SK-N-SH treated with all-trans-retinoic acid at 6 μM for 48 hours (cell line): Measurements from ENCODE around the gene SCAMP5.

Source experiments
- ARNTL ChIP-seq: fragments of 450-650 bp; formaldehyde crosslinking; IDR thresholded peaks from 2 replicates; pipeline ENCODE4 v1.5.0; 2020; ENCODE audit warnings: low read depth, mild to moderate bottlenecking, moderate library complexity, borderline replicate concordance
- ESRRG ChIP-seq: fragments of 250-450 bp; sonication (Bioruptor Pico); IDR thresholded peaks from 2 replicates; pipeline ENCODE4 v1.6.1; 2021; ENCODE audit warnings: mild to moderate bottlenecking
- GLIS3 ChIP-seq: fragments of 250-450 bp; sonication (Bioruptor Pico); IDR thresholded peaks from 2 replicates; pipeline ENCODE4 v1.5.0; 2020; ENCODE audit warnings: mild to moderate bottlenecking, moderate library complexity
- ISL1 ChIP-seq: fragments of 250-450 bp; sonication (Bioruptor Pico); IDR thresholded peaks from 2 replicates; pipeline ENCODE4 v2.1.2; 2022; ENCODE audit warnings: mild to moderate bottlenecking, moderate library complexity
- TCF4 ChIP-seq: fragments of 250-450 bp; sonication (Bioruptor Pico); IDR thresholded peaks from 2 replicates; pipeline ENCODE4 v1.8.0; 2021; ENCODE audit warnings: mild to moderate bottlenecking, moderate library complexity, borderline replicate concordance
- ZFP30 ChIP-seq: fragments of 450-650 bp; formaldehyde crosslinking; IDR thresholded peaks from 2 replicates; pipeline ENCODE4 v1.5.0; 2022; ENCODE audit warnings: mild to moderate bottlenecking, moderate library complexity
- ZNF565 ChIP-seq: fragments of 450-650 bp; formaldehyde crosslinking; conservative IDR thresholded peaks from 2 replicates; pipeline ENCODE4 v1.5.0; 2020; ENCODE audit warnings: low read depth, mild to moderate bottlenecking, moderate library complexity
- ZNF8 ChIP-seq: fragments of 450-650 bp; formaldehyde crosslinking; IDR thresholded peaks from 2 replicates; pipeline ENCODE4 v1.5.0; 2020; ENCODE audit warnings: mild to moderate bottlenecking, moderate library complexity
- TF ChIP-seq, protein P1 (sequence below): fragments of 250-450 bp; sonication (Bioruptor Pico); IDR thresholded peaks from 2 replicates; pipeline ENCODE4 v1.8.0; 2020; ENCODE audit warnings: mild to moderate bottlenecking, moderate library complexity, borderline replicate concordance

- TF ChIP-seq TCF4 (CRISPR knock-in tag) = no peak
- TF ChIP-seq ZNF565 = 0 out of 2 replicates have a peak, but pooled peaks have one; percentile 42
- TF ChIP-seq ISL1 = no peak
- TF ChIP-seq GLIS3 (CRISPR knock-in tag) = no peak
- TF ChIP-seq ARNTL (CRISPR knock-in tag) = no peak
- TF ChIP-seq, protein P1, sequence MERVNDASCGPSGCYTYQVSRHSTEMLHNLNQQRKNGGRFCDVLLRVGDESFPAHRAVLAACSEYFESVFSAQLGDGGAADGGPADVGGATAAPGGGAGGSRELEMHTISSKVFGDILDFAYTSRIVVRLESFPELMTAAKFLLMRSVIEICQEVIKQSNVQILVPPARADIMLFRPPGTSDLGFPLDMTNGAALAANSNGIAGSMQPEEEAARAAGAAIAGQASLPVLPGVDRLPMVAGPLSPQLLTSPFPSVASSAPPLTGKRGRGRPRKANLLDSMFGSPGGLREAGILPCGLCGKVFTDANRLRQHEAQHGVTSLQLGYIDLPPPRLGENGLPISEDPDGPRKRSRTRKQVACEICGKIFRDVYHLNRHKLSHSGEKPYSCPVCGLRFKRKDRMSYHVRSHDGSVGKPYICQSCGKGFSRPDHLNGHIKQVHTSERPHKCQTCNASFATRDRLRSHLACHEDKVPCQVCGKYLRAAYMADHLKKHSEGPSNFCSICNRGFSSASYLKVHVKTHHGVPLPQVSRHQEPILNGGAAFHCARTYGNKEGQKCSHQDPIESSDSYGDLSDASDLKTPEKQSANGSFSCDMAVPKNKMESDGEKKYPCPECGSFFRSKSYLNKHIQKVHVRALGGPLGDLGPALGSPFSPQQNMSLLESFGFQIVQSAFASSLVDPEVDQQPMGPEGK (CRISPR knock-in tag) = no peak
- TF ChIP-seq ESRRG (CRISPR knock-in tag) = no peak
- TF ChIP-seq ZNF8 (CRISPR knock-in tag) = no peak
- no peak for TF ChIP-seq ZFP30
Measured at GRCh38 chr15:74955796-74956647, 39.3 kb upstream of the SCAMP5 start.
